HG02571 (cell line): ENCODE data around the gene CDKN1A.
A peak's percentile ranks its signal among the peaks of the same experiment; 100 is the strongest.

Source experiments
- ATAC-seq: cut with Tn5 transposase; IDR thresholded peaks from one replicate; pipeline ENCODE4 v1.9.1; 2021; ENCODE audit warnings: mild to moderate bottlenecking, moderate library complexity; ENCODE audit not compliant: unreplicated experiment

CDKN1A gene

GRCh38 chr6:36655085-36655724 lies 23.3 kb upstream of the CDKN1A start:
- no peak for ATAC-seq

DNA sequence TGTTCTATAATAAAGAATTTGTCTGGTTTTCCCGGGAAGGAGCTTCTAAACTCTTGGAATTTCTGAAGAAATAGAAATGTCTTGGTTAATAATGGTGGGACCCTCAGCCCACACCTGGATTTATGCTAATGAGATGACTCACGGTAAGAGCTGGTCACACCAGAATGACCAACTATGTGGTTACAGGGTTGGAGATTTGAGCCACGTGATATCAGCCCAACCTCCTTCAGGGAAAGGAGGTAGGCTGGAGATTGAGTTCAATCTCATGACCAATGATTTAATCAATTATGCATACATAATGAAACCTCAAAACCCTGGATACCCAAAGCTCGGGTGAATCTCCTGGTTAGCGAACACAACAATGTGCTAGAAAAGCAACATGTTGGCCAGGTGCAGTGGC lies 22.1 kb upstream of the CDKN1A start:
- no peak for ATAC-seq

DNA sequence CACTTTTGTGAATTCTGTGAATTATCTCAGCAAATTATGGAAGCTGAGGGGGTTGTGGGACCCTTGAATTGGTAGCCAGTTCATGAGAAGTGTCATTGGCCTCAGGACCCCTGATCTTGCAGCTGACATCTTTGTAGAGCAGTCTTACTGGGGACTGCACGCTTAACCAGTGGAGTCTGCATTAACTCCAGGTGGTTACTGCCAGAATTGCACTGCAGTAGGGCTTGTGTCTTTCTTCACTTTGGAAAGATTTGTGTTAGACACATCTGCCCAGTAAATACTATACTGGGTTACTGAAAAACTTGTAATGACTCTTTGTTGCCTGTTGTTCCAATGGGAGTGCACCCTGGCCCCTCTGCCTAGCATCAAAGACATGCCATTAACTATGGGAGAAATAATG lies 21.2 kb upstream of the CDKN1A start:
- ATAC-seq: no peak

DNA sequence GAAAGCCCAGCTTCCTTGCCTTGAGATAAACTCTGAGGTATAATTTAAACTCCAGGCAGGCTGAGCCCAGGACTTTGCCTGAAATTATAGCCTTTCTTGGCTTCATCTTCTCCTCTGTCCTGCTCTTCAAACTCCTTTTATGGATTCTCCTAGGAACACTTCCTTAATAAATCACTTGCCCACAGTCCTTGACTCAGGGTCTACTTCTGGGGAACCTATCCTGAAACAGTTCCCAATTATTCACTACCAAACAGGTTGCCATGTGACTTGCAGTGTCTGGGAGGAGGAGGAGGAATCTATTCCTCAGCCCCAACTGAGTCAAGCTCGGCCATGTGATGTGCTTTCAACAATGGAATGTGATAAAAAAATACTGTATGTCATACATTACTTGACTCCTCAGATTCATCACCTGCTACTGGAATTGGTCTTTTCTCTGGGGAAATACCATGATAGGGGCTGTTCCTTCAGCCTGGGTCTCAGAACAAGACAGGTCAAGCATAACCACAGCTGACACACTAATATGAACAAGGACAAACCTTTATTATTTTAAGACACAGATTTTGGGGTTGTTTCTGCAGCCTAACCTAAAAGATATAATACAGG lies 20.5 kb upstream of the CDKN1A start:
- no peak for ATAC-seq

GRCh38 chr6:36659271-36659670 lies 19.2 kb upstream of the CDKN1A start:
- ATAC-seq: no peak

DNA sequence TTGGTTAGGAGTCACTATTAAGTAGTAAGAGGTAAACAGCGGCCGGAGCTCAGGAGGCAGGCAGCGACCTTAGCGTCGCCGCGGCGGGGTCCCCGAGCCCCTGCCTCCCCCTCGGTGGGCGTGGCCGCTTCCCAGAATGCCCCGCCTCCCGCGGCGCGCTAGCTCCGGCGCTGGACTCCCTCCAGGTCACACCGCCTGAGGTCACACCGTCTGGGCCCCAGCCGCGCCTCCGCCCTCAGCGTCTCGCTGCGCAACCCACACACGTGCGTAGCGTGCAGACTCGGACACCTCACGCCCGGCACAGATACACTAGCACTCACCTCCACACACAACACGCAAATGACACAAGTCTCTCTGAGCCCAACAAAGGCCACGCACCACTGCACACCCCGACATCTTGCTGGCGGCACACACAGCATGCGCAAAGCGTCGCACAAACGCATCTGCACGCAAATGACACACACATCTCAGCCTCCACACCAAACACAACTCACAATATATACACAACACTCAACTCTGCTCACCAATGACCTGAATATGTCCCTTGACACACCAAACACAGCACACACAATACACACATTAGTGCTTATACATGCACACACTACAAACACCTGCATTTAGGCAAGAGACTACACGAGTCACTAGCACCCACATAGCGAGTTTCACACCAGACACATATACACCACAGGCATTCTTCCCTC lies 17.6 kb upstream of the CDKN1A start:
- ATAC-seq: no peak

- no peak for ATAC-seq
Observed at GRCh38 chr6:36662380-36662779, 16.1 kb upstream of the CDKN1A start.

DNA sequence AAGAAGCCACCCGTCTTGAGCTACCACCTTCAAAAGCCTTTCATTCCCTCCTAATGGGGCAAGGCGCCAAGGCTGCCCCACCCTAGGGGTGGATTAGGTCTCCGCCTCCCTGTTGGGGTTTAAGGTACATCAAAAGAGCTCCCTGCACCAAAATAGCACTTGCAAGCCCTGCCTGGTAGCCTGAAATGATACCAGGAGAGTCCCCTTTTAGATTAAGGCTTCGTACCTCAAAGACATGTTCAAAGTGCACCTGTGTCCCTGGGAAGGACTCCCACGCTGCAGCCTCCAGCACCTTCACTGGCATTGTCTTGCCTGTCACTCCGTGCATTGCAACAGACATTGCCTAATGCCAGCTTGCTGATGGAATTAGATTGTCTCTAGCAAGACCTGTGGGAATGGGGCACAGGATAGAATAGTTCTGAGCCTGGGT lies 15.7 kb upstream of the CDKN1A start:
- ATAC-seq: no peak

DNA sequence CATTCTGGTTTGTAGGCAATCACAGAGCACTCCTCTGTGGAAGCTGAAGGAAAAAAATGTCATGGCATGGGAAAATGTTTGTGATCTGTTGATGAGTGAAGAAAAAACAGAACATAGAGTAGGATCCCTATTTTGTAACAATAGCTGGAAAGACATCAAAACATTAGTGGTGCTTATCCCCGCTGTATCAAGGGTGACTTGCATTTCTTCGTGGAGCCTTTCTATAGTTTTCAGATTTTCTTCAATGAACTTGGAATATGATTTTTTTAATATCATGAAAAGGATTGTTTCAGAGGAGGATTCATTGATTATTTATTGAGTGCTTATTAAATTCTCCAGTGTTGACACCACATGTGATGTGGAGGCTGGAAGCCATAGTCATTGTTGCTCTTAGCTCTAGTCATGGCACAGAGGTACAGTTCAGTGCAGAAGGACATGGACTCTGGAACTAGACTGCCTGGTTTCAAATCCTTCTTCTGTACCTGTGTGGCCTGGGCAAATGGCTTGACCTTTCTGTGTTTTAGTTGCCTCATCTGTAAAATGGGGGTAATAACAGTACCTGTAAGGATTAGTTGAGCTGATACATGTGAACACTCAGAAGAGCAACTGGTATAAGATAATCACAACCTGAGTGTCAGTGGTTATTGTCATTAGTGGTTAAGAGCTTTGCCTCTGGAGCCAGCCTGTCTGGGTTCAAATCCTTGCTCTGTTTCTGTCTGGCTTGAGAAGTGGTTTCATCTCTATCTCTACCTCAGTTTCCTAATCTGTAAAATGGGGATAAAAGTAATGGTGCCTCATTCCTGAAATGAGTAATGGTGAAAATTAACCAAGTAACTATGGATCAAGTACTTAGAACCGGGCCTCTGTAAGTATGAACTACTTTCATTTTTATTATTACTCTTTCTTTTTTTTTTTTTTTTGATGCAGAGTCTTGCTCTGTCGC lies 14.7 kb upstream of the CDKN1A start:
- no peak for ATAC-seq

GRCh38 chr6:36665180-36665579 lies 13.3 kb upstream of the CDKN1A start:
- no peak for ATAC-seq

GRCh38 chr6:36666287-36666686 lies 12.2 kb upstream of the CDKN1A start:
- ATAC-seq: no peak

- peak; percentile 71 for ATAC-seq
Observed at GRCh38 chr6:36666826-36667591, 11.5 kb upstream of the CDKN1A start.

- no peak for ATAC-seq
Observed at GRCh38 chr6:36668591-36668990, 9.9 kb upstream of the CDKN1A start.

- ATAC-seq: no peak
Observed at GRCh38 chr6:36669002-36669401, 9.5 kb upstream of the CDKN1A start.

- no peak for ATAC-seq
Observed at GRCh38 chr6:36670271-36670670, 8.2 kb upstream of the CDKN1A start.

DNA sequence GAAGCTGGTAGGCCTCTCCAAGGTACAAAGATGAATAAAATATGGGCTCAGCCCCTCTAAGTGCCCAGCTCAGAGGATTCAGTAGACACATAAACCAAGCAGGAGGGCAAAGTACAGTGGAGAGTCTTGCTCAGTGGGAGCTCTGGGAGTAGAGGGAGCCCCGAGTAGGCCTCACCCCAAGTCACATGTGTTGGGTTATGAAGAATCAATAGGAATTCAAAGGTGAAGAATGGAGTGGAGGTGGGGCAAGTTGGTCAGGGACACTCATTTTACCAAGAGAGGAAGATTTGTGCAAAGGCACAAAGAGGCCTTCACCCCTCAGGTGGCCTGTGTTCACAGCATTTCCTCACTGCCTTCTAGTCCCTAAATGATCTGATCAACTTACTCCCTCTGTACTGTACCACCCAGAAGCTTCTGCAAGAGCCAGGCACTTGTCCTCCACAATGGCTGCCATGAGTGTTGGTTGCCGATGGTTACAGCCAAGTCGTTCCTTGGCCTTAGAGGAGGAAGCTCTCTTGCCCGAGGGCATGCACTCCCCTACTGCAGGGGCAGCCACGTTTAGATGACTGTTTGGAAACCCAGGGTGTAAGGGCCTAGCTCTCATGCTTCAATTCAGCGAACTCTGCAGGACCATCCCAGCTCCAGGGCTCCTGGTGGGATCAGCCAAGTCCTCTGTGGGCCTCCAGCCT lies 6.7 kb upstream of the CDKN1A start:
- ATAC-seq: no peak

DNA sequence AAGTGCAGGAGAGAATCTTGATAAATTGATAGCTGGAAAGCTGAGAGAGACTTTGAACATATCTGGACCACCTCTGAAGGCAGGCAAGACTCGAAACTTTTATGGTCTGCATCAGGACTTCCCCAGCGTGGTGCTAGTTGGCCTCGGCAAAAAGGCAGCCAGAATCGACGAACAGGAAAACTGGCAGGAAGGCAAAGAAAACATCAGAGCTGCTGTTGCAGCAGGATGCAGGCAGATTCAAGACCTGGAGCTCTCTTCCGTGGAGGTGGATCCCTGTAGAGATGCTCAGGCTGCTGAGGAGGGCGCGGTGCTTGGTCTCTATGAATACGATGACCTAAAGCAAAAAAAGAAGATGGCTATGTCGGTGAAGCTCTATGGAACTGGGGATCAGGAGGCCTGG lies 4.6 kb upstream of the CDKN1A start:
- no peak for ATAC-seq

GRCh38 chr6:36674942-36675341 lies 3.6 kb upstream of the CDKN1A start:
- no peak for ATAC-seq

DNA sequence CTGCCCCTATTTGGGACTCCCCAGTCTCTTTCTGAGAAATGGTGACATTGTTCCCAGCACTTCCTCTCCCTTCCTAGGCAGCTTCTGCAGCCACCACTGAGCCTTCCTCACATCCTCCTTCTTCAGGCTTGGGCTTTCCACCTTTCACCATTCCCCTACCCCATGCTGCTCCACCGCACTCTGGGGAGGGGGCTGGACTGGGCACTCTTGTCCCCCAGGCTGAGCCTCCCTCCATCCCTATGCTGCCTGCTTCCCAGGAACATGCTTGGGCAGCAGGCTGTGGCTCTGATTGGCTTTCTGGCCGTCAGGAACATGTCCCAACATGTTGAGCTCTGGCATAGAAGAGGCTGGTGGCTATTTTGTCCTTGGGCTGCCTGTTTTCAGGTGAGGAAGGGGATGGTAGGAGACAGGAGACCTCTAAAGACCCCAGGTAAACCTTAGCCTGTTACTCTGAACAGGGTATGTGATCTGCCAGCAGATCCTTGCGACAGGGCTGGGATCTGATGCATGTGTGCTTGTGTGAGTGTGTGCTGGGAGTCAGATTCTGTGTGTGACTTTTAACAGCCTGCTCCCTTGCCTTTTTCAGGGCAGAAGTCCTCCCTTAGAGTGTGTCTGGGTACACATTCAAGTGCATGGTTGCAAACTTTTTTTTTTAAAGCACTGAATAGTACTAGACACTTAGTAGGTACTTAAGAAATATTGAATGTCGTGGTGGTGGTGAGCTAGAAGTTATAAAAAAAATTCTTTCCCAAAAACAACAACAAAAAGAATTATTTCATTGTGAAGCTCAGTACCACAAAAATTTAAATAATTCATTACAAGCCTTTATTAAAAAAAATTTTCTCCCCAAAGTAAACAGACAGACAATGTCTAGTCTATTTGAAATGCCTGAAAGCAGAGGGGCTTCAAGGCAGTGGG lies 2.1 kb upstream of the CDKN1A start:
- no peak for ATAC-seq
